Prostate gland (tissue), 2 donors: ENCODE data around the gene STK24.

ENCODE experiments used
- POLR2A ChIP-seq: fragments of 450-650 bp; IDR thresholded peaks from one replicate; pipeline ENCODE4 v1.6.1; 2016; ENCODE audit warnings: antibody characterized with exemption, mild to moderate bottlenecking
- POLR2AphosphoS5 ChIP-seq: sonication (generic); formaldehyde crosslinking; IDR thresholded peaks from one replicate; pipeline ENCODE4 v1.6.1; 2017; ENCODE audit warnings: antibody characterized with exemption
- TF ChIP-seq, protein P1 (sequence below), 4 experiments: fragments of 200-600 bp in 2 of 4; fragments of 450-650 bp in 2 of 4; sonication (generic) in 2 of 4; IDR thresholded peaks; 1 replicate in 3 of 4; 2 replicates in 1 of 4; pipeline ENCODE4 v1.5.1; 2016 to 2019; ENCODE audit warnings: antibody characterized with exemption in 4 of 4, mild to moderate bottlenecking in 2 of 4, moderate library complexity in 2 of 4

DNA sequence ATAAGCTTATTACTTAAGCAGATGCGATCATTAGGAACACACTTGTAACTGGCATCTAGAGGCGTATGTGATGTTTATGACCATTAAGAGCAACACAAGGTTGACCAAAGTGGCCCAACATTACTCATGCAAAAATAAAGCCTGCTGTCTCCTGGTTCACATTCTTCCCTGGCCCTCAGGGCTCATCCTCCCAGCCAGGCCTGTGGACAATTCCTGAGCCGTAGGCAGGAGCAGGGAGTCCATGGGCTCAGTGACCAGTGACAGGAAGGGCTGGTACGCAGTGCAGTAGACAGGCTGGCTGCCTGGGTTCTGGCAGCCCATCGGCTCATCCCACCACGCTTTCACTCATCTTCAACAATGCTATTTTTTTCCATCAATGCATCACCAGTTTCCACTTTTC, 106.0 kb downstream of the STK24 start:
- TF ChIP-seq POLR2AphosphoS5: no peak
- TF ChIP-seq POLR2A: no peak
- TF ChIP-seq, protein P1, sequence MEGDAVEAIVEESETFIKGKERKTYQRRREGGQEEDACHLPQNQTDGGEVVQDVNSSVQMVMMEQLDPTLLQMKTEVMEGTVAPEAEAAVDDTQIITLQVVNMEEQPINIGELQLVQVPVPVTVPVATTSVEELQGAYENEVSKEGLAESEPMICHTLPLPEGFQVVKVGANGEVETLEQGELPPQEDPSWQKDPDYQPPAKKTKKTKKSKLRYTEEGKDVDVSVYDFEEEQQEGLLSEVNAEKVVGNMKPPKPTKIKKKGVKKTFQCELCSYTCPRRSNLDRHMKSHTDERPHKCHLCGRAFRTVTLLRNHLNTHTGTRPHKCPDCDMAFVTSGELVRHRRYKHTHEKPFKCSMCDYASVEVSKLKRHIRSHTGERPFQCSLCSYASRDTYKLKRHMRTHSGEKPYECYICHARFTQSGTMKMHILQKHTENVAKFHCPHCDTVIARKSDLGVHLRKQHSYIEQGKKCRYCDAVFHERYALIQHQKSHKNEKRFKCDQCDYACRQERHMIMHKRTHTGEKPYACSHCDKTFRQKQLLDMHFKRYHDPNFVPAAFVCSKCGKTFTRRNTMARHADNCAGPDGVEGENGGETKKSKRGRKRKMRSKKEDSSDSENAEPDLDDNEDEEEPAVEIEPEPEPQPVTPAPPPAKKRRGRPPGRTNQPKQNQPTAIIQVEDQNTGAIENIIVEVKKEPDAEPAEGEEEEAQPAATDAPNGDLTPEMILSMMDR (IDR thresholded peaks at IDR 0.05): no peak
